ENCODE data around the gene RBM47.

RBM47 gene

GRCh38 chr4:40623707-40624106 lies 6.0 kb downstream of the RBM47 start:
- no peak for DNase-seq (ENCODE audit: low read depth)

DNA sequence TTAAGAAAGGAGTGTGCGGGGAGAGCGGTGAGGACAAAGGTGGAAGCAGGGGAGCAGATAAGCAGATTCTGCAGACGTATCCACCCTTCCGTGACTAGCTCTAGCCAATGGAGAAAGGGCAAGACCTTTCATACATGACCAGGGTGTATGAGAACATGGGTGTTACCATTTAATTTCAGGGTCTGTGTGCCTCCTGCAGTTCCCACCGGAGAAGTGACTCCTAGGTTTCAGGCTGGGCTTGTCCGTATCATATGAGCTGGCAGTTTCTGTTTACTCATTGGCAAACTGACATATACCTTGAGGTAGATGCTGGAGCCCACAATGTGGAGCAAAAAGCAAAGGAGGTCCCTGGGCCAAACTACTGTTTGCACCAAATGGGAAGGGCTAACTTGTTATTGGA lies 6.8 kb downstream of the RBM47 start:
- no peak for DNase-seq (ENCODE audit: low read depth)

DNA sequence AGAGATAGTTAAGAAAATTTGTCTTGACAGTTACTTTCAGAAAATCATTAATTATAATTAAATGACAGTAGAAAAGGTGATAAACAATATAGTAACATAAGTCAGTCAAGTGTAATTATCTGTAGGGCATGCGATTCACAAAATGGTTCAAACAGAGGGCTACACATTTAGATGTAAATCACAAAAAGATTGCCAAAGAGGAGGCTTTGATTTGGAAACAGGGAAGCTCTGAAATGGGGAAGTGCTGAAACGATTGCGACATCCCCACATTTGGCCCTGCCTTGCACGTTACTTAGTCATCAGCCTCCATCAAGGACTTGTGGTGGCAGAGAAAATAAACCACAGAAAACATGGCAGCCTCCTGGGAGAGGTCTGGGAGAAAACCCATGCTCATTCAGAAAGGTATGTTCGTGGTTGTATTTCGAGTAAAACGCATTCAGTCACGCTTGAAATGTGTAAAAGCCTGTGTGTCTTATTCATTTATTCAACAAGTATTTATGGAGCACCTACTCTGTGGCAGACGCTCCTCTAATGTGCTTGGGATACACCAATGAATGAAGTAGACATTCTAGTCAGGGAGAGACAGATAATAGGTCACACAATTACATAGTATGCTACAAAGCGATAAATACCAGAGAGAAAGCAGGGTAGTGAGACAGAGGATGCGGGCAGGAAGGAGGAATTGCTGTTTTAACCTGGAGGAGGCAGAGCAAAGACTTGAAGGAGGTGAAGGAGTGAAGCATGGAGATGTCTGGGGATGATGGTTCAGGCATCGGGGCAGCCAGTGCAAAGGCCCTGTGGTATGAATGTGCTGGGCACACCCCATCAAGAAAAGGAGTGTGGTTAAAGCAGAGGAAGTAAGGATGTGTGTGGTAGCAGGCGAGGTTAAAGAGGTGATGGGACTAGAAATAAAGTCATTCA lies 7.8 kb downstream of the RBM47 start:
- DNase-seq (ENCODE audit: low read depth) = peak; percentile 97

DNA sequence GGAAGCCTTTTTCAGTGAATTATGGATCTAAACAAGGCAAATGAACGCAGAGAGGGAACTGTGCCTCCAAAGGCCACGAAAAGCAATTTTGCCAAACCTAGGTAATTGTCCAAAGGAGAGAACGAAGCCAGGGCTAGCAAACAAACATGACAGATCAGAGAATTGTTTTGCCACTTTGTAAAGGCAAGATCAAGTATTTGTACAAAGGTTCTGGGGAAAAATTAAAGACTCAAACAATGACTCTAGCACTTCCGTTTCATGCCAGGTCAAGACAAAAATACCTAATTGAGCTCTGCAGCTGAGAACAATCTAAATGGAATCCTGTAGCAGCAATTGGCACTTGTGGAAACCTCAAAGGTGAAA lies 8.5 kb downstream of the RBM47 start:
- no peak for DNase-seq (ENCODE audit: low read depth)

DNA sequence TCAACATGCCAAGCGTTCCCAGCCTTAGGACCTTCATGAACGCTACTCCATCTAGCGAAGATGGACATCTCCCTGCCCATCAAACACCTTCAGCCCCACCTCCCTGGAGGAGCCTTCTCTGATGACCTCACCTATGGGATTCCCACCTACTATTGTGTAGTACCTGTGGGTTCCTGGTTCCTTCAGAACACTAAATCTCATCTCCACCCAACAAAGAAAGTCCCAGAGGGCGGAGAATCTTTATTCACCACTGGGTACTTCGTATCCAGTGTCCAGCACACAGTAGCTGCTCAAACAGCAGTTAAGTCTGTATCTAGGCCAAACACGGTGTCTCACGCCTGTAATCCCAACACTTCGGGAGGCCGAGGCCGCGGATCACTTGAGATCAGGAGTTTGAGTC lies 10.1 kb downstream of the RBM47 start:
- no peak for DNase-seq (ENCODE audit: low read depth)

DNA sequence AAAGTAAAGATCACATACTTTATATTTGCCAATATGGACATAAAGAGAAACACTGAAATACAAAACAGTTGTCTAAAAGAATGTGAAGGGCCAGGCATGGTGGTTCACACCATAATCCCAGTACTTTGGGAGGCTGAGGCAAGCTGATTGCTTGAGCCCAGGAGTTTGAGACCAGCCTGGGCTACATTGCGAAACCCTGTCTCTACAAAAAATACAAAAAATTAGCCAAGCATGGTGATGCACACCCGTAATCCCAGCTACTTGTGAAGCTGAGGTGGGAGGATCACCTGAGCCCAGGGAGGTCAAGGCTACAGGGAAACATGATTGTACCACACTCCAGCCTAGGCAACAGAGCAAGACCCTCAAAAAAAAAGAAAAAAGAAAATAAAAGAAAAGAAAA lies 11.8 kb downstream of the RBM47 start:
- DNase-seq (ENCODE audit: low read depth) = no peak

- no peak for DNase-seq (ENCODE audit: low read depth)
Measured at GRCh38 chr4:40614031-40614430, 15.6 kb downstream of the RBM47 start.

DNA sequence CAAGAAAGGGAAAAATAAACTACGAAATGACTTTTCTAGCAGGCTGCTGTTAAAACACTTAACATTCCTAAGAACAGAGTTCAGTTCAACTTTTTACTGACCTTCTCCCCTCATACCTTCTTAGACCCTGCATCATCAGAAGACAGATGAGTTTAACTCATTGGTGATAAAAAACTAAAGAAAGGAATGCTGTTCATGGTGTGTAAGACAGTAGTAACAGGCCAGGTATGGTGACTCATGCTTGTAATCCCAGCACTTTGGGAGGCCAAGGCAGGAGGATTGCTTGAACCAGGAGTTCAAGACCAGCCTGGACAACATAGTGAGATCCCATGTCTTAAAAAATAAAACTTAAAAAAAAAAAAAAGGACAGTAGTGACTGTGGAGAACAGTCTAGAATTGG lies 16.2 kb downstream of the RBM47 start:
- no peak for DNase-seq (ENCODE audit: low read depth)

DNA sequence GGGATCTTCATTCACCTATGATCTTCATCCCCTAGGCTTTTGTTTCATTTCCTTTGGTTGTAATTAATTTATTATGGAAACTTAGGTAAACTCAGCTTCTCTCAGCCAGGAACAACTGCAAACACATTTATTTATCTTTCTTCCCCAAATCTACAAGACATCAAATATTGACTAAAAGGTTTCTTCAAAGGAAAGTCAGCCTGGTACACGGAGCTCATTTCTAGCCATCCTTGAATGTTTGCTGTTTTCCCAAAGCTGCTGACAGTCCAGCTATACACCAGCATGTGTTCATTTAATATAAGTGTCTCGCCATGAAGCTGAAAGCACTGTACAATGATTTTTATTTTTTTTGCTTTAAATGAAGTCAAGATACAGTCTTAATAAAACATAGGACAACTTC lies 16.8 kb downstream of the RBM47 start:
- no peak for DNase-seq (ENCODE audit: low read depth)

GRCh38 chr4:40612283-40612682 lies 17.4 kb downstream of the RBM47 start:
- no peak for DNase-seq (ENCODE audit: low read depth)

- no peak for DNase-seq (ENCODE audit: low read depth)
Measured at GRCh38 chr4:40608628-40609027, 21.0 kb downstream of the RBM47 start.

- DNase-seq (ENCODE audit: low read depth) = peak; percentile 46
Measured at GRCh38 chr4:40607221-40607620, 22.4 kb downstream of the RBM47 start.

- DNase-seq (ENCODE audit: low read depth) = no peak
Measured at GRCh38 chr4:40606239-40606767, 23.4 kb downstream of the RBM47 start.

- DNase-seq (ENCODE audit: low read depth) = no peak
Measured at GRCh38 chr4:40603281-40603680, 26.4 kb downstream of the RBM47 start.

DNA sequence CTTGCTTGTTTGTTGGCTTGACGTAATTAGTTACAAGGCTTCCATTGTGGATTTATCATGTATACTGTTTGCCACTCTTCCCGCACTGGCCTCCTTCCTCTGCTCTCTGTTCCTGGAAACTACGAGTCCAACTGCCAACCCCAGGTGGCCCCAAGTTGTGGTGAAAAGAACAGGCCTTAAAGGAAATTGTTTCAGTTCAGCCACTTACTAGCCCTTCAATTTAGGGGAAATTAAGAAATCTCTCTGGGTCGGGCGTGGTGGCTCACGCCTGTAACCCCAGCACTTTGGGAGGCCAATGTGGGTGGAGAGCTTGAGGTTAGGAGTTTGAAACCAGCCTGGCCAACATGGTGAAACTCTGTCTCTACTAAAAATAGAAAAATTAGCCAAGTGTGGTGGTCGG lies 28.0 kb downstream of the RBM47 start:
- DNase-seq (ENCODE audit: low read depth) = no peak

DNA sequence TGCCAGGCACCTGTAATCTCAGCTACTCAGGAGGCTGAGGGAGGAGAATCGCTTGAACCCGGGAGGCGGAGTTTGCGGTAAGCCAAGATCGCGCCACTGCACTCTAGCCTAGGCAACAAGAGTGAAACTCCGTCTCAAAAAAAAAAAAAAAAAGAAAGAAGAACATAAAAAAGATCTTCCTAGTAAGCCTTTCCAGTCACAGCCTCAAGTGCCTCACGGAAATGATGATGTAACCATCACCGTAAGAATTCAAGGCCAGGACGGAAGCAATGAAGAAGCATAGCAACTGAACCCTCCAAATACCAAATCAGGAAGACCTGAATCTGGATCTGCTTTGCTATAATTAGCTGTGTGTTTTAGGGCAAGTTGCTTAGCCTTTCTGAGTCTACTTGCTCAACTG lies 28.8 kb downstream of the RBM47 start:
- no peak for DNase-seq (ENCODE audit: low read depth)

- DNase-seq (ENCODE audit: low read depth) = no peak
Measured at GRCh38 chr4:40599431-40599830, 30.2 kb downstream of the RBM47 start.

DNA sequence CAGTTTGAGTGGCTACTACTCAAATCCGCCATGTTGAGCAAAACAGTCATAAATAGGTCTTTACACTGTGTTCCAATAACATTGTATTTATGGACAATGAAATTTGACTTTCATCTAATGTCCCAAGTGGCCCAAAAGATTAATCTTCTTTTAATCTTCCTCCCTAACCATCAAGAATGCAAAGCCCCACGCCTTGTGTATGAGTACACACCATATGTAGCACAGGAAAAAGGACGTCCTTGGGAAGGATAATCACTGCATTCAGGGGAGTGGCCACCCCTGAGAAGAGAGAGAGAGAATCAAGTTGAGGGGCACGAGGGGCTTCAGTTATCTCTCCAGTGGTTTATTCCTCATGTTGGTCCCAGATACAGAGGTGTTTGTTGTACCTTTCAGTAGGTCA lies 33.1 kb downstream of the RBM47 start:
- no peak for DNase-seq (ENCODE audit: low read depth)

- no peak for DNase-seq (ENCODE audit: low read depth)
Measured at GRCh38 chr4:40595981-40596380, 33.7 kb downstream of the RBM47 start.

- DNase-seq (ENCODE audit: low read depth) = peak; percentile 49
Measured at GRCh38 chr4:40594261-40595178, 35.1 kb downstream of the RBM47 start.

GRCh38 chr4:40592034-40592433 lies 37.6 kb downstream of the RBM47 start:
- DNase-seq (ENCODE audit: low read depth) = no peak

GRCh38 chr4:40587826-40588225 lies 41.8 kb downstream of the RBM47 start:
- DNase-seq (ENCODE audit: low read depth) = peak; percentile 61

- no peak for DNase-seq (ENCODE audit: low read depth)
Measured at GRCh38 chr4:40587351-40587750, 42.3 kb downstream of the RBM47 start.
